HEK293T (cell line): ENCODE data around the gene EPS8L2.

Experiments used
- TARDBP ChIP-seq: fragments of 450-650 bp; IDR thresholded peaks from 2 replicates; pipeline ENCODE4 v1.6.1; 2016
- ZNF384 ChIP-seq: fragments of 450-650 bp; IDR thresholded peaks from 2 replicates; pipeline ENCODE4 v1.6.1; 2016

DNA sequence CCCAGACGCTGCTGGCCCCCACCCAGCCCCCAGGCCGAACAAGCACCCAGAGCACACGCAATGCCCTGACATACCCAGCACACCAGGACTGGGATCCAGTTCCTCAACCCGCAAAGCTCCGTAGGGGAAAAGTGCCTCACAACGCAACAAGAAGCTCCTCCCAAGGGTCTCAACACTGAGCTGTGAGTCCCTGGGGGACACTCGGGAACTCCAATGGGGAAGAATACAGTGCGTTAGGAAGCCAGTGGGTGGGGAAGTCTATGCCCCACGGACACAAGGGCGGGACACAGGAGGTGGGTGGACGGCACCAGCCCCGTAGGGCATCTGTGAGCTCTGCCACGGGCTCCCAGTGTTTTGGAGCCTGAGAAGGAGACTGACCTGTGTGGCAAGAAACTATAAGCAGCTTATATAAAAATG is 12.6 kb upstream of the EPS8L2 start:
- TF ChIP-seq TARDBP (no peak), ZNF384 (no peak)
